Activated CD4-positive, alpha-beta T cell treated with anti-CD3 and anti-CD28 coated beads, Interleukin-2, amount 50 U/mL, for 48 hours (primary cell): ENCODE results near the gene SLC29A4.

ENCODE experiments used
- DNase-seq, 2 experiments: peaks; one replicate each; pipeline ENCODE4 v3.0.0-alpha.2; 2020

Gene SLC29A4

DNA sequence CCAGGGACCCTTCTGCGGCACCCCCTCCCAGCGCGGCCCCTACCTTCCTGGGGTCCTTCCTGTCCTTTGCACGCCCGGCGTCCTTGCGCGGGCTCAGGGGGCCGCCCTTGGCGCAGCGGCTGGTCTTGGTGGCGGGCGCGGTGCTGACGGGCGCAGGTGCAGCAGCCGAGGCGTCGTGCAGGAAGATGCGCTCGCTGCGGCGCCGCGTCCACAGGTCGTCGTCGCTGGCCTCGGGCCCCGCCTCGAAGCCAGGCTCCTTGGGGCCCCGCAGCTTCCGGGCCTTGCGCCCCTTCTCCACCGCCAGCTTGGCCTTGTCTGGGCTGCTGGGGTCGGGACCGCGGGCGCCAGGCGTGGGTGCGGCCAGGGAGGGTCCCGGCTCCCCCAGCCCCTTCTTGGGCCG lies 49.8 kb downstream of the SLC29A4 start:
- no peak for DNase-seq

DNA sequence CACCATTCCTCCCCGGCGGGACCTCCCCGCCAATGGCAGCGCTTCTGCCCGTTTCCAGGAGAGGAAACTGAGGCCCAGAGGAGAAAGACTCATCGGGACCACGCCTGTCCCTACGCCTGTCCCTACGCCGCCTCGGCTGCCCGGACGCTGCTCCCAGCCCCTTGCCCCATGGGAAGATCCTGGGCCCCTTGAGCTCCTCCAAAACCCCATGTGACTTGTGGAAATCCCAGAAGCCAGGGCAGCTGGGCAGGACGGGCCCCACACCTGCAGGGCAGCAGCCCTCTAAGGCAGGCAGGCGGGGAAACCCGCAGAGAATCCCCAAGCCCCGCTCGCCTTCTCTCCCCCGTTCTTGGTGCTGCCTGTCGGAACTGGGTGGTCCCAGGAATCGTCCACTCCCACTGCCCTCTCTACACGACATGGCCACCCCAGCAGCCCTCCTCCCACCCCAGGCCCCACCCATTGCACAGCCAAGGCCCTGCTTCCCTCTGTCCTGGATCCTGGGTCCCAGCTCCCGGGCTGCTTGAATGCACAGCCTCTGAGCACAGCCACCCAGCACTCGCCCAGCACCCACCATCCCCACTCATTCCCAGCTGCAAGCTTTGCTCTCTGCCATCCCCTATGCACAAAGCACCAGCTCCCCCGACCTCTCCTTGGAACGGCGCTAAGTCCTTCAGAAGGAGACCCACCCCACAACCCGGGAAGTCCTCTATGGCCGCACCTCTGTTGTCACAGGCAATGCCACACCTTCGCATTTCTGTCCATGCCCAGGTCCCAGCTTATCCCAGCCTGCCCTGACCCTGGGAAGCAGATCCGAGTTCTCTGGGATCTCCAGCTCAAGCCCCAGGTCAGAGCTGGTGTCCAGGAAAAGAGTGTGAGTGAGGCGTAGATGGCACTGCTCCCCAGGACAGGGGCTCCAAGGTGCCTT lies 50.6 kb downstream of the SLC29A4 start:
- no peak for DNase-seq

DNA sequence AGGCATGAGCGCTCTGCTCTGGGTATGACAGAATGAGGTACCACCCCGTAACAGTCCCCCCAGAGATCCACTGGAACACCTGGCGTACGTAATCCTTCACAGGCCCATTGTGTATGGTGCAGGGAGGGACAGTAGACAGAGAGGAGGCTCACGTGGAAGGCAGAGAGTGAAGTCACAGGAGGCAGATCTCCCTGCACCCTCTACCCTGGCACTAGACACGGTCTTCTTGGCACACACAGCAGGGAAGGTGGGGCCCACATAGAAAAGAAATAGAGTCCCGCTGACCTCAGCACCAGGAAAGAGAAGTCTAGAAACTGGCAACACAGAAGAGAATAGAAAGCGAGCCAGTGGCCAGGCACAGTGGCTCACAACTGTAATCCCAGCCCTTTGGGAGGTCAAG lies 51.9 kb downstream of the SLC29A4 start:
- no peak for DNase-seq

GRCh38 chr7:5337047-5337446 lies 54.3 kb downstream of the SLC29A4 start:
- no peak for DNase-seq

- DNase-seq, result no peak
Observed at GRCh38 chr7:5339955-5340354, 57.2 kb downstream of the SLC29A4 start.

DNA sequence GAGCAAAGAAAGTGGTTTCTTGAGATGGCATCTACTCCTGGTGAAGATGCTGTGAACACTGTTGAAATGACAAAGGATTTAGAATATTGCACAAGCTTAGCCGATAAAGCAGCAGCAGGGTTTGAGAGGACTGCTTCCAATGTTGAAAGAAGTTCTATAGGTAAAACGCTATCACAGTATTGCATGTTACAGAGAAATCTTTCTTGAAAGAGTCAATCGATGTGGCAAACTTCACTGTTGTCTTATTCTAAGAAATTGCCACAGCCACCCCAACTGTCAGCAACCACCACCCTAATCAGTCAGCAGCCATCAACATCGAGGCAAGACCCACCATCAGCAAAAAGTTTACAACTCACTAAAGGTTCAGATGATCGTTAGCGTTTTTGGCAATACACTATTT lies 59.9 kb downstream of the SLC29A4 start:
- no peak for DNase-seq

GRCh38 chr7:5343884-5344283 lies 61.1 kb downstream of the SLC29A4 start:
- DNase-seq, result no peak

DNA sequence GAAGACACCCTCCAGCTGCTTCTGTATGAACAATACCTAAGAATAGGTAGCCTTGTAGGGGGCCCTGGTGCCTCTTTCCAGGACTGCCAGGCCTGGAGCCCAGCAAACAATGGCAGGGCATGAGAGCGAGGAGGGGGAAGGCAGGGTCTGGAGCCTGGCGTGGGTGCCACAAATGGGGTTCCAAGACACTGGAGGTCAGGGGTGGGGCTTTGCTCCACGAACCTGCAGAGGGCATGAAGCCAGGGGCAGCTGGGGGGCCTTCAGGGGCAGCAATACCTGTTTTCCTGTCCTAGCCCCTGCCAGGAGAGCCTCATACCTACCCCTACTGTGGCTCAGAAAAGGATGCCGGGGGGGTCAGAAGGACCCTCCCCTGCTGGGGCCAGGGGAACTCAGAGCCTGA lies 61.6 kb downstream of the SLC29A4 start:
- DNase-seq, result no peak

GRCh38 chr7:5345171-5345570 lies 62.4 kb downstream of the SLC29A4 start:
- no peak for DNase-seq

DNA sequence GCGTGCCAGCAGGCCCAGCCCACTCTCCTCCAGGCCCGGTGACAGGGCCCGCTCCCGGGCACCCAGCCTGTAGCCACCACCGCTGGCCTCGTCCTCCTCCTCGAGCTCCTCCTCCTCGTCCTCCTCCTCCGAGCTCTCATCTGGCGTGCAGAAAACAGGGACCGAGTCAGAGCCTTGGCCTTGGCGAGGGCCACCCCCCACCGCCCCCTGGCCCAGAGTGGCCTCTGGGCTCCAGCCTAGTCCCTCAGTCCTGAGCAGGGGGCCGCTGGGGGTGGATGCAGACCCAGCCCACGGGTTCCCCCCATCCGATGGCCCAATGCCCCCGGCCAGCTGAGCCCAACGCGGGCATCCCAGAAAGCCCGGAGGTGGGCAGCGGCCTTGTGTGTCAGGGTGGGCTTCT lies 62.9 kb downstream of the SLC29A4 start:
- no peak for DNase-seq

- no peak for DNase-seq
Observed at GRCh38 chr7:5348134-5349004, 65.6 kb downstream of the SLC29A4 start.

- no peak for DNase-seq
Observed at GRCh38 chr7:5349005-5349380, 66.2 kb downstream of the SLC29A4 start.

GRCh38 chr7:5349437-5350173 lies 66.9 kb downstream of the SLC29A4 start:
- no peak for DNase-seq

DNA sequence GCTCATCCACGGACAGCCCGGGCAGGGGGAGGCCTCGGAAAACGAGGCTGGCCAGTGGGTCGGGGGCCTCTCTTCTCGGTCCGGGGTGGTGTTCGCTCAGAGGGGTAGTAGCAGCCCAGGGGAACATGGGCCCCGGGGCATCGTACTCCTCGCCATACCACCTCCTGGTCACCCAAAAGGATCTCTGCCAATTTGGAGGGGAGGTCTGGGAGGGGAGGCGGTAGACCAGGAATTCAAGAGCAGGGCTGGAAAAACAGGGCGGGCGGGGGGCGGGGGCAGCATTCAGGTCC lies 67.4 kb downstream of the SLC29A4 start:
- DNase-seq, result no peak

GRCh38 chr7:5350600-5351385 lies 68.0 kb downstream of the SLC29A4 start:
- DNase-seq, result no peak

DNA sequence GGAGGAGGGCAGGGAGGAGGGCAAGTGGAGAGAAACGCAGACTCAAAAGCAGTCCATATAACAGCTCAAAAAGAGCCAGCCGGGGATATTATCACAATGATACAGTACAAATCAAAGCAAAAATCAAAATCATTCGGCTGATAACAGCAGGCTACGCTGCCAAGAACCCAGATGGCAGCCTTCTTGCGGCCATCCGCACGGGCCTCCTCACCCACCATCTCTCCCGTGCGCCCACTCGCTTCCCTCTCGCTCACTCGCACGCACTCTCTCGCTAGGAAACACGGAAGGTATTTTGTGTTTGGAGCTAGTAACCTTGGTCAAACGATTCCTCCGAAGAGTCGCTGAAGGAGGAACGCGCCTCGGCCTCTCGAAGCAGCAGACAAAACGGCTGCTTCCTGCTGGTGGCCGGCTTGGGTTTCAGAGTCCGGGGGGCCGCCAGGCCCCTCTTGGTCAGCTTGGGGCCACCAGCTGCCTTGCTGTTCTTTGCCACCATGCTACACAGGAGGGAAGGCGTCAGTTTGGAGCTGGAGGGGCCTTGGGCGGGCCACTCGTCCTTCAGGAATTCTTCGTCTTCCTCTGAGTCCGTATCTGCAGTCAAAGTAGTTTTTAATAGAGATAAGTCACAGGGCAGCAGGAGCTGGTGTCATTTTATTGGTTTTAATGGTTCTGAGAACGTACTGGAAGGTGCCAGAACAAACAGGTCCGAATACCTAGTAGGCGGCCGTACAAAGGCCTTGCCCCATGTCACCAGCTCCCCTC lies 68.9 kb downstream of the SLC29A4 start:
- DNase-seq, result no peak

DNA sequence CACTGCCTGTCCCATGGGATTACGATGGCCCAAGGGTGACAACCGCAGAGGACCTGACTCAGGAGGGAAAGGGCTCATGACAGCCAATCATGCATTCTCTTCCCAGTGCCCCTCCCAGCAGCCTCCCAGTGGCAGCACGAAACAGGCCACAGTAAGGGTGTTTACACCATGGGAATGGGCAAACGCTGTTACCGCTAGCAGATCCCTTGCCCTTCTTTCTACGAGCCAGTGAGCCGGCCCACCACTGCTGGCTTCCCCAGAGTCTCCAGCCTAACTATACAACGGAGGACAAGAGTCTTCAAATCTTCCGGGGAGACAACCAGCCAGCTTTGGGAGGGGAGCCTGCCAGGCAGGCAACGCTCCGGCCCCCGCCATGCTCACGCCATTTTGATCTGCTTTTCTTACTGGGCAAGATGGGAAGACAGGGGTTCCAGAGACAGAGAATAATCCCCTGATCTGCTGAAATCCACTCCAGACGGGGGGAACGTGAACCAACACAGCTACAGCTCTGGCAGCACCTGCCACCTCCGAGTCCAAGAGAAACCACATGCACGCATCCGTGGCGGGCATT lies 69.8 kb downstream of the SLC29A4 start:
- no peak for DNase-seq

DNA sequence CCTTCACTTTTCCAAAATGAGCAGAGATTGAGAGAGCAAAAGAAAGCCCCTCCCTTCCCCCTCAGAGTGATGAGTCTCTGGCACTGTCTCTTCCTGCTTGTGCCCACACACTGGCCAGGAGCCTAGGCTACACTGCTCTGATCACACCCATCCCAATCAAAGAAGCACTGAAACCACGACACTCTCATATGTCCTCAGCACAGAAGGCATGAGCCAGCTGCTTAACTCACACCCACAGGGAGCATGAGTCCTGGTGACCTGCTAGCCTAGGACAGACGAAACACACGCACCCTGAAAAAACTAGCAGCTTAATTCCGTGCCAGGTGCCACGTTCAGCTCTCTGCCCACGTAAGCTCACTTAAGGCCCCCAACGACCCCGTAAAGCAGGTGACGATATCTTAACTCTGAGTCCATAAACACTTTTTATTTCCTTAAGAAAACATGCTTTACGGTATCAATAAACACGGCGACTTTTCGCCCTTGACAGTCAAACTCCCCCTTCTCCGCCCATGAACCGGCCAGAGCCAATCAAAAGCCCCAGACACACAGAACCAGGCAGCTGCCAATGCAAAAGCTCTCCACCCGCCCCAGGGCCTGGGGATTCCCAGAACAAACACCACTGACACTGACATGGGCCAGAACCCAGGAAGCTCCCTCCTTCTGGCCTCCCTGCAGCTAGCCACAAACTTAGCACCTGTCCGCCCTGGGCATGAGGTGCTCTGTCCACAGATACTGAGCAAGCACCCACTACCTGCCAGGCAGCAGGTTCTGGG lies 71.9 kb downstream of the SLC29A4 start:
- no peak for DNase-seq
